LNCaP clone FGC (cell line): ENCODE measurements around the gene HIVEP2.

Experiments used
- DNase-seq: peaks from one replicate; pipeline ENCODE4 v3.0.0-alpha.2; 2011; ENCODE audit warnings: low read depth
- H3K4me3 ChIP-seq: 2 replicates; pipeline ENCODE4 v1.5.1; 2011; ENCODE audit warnings: mild to moderate bottlenecking, low read depth, low read length, control low read depth
- CTCF ChIP-seq: IDR thresholded peaks from 2 replicates; pipeline ENCODE4 v1.5.1; 2012; ENCODE audit warnings: mild to moderate bottlenecking; ENCODE audit not compliant: control insufficient read depth, insufficient read depth; ENCODE audit errors: extremely low read depth

HIVEP2 gene

DNA sequence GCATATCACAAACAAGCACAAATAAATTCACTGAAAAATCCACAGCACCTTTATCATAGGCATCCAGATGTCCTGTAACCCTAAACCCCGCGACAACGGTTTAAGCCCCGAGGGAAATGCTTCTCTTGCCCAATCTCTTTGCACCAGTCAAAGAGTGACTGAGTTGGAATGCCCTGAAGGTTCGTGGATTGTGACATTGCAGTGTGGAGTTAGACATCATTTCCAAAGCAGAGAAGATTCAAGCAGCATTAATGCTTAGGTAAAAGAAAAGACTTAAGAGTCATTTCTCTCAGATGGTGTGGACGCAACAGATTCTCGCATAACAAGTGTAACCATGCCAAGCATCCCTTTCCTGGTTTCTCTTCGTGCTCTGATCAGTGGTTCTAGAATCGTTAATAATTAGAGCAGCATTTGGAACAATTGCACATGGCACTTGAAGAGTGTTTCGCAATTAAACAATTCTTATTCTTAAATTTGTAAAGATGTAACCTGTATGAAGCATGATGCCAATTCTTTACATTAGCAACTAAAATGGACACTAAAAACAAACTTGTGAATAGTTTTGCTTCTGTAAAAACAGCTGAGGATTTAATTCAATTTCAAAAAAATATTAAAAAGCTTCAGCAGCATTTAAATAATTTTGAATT lies 121.6 kb downstream of the HIVEP2 start:
- no peak overlapping the region for H3K4me3 ChIP-seq
- no peak for TF ChIP-seq CTCF
- DNase-seq: no peak

GRCh38 chr6:142822842-142823241 lies 122.1 kb downstream of the HIVEP2 start:
- DNase-seq: no peak
- no peak overlapping the region for H3K4me3 ChIP-seq
- TF ChIP-seq CTCF: no peak

- no peak for DNase-seq
- no peak overlapping the region for H3K4me3 ChIP-seq
- TF ChIP-seq CTCF: no peak
Measured at GRCh38 chr6:142822383-142822782, 122.6 kb downstream of the HIVEP2 start.

GRCh38 chr6:142821860-142822259 lies 123.1 kb downstream of the HIVEP2 start:
- no peak overlapping the region for H3K4me3 ChIP-seq
- peak; percentile 79 for DNase-seq
- TF ChIP-seq CTCF: no peak

- DNase-seq: no peak
- no peak overlapping the region for H3K4me3 ChIP-seq
- TF ChIP-seq CTCF: no peak
Measured at GRCh38 chr6:142821164-142821716, 123.7 kb downstream of the HIVEP2 start.

DNA sequence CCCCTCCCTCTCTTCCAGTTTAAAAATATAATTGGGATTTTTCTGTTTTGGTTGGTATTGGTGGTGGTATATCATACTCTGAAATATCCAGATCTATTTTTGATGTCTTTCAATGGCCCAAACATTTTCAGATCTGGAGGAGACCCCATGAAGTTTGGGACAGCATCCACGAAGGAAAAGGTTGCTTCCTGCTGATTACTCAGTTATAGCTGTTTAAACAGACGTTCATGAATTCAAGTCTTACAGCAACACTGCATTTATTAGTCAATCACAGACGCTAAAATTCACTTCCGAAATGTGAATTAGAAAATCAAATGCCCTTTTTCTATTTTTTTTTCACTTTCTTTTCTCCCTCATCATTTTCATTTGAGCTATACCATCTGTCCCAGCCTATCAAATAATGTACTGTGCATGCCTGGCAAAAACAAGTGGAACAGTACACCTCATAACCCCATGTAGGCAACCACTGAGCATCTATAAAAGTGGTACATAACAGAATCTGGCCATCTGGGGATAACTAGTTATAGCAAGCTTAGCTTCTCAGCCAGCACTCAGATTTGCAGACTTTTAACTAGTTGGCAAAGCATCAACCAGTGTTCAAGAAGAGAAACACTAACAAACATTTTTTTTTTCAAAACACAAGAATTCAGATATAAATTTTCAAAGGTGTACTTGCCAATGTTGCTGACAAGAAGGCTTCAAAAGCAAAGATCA lies 124.5 kb downstream of the HIVEP2 start:
- H3K4me3 ChIP-seq: no peak overlapping the region
- no peak for TF ChIP-seq CTCF
- no peak for DNase-seq
